NCI-H2196 treated with DMSO at 0.1 percent for 48 hours (cell line): ENCODE results near the gene MAD1L1.
"Not testable (repeated sequence)": the region's sequence is repeated elsewhere in the genome, so short reads cannot be mapped to it uniquely, and the experiment has no call there.

ENCODE experiments used
- DNase-seq: peaks from one replicate; lab custom pipeline; 2025; ENCODE audit not compliant: unreplicated experiment; lab: John Stamatoyannopoulos, UW

MAD1L1 gene

GRCh38 chr7:2180081-2180480, 52.7 kb downstream of the MAD1L1 start:
- no peak for DNase-seq

DNA sequence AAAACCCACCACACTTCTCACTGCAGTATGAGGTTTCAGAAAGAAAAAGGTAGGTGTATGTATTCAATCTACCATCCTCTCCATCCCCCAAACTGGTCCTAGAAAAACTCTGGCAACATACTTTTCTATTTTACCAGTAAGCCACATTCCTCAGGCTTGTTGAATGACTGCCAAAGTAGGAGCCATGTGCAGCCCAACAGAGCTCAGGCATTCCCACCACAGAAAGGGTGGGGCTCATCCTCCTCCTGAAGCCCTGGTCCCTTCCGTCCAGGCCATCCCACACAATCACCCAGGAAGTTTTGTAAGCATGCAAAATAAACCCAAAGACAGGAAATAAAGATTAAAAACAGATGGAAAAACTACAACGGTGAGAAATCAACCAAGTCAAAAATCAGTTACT, 57.2 kb downstream of the MAD1L1 start:
- DNase-seq, result no peak

- no peak for DNase-seq
Measured at GRCh38 chr7:2175091-2175490, 57.7 kb downstream of the MAD1L1 start.

DNA sequence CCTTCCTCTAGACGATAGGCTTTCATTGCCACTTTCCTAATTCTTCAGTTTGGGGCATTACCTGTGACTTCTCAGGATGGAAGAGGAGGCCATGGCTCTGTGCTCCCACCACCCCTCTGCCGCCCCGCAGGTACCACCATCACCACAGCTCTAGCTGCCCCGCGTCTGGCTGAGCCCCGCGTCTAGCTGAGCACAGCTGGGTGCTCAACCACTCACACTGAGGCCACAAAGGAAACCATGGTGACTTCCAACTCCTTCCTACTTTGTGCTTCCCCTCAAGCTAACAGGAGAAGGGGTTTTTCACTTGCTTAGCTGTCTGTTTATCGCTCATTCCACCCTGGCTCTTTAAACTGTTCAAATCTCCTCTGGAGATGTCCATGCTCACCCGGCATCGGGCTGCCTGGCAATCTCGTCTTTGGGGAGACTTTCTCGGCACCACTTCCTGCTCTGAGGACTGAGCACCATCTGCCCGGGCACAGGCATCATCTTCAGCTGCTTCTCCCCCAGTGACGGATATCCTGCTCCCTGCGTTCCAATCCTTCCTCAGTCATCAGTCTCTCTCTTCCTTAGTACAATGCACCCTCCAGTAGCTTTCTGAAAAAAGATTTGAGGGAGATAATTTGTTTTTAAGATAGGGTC, 59.4 kb downstream of the MAD1L1 start:
- peak; percentile 45 for DNase-seq

DNA sequence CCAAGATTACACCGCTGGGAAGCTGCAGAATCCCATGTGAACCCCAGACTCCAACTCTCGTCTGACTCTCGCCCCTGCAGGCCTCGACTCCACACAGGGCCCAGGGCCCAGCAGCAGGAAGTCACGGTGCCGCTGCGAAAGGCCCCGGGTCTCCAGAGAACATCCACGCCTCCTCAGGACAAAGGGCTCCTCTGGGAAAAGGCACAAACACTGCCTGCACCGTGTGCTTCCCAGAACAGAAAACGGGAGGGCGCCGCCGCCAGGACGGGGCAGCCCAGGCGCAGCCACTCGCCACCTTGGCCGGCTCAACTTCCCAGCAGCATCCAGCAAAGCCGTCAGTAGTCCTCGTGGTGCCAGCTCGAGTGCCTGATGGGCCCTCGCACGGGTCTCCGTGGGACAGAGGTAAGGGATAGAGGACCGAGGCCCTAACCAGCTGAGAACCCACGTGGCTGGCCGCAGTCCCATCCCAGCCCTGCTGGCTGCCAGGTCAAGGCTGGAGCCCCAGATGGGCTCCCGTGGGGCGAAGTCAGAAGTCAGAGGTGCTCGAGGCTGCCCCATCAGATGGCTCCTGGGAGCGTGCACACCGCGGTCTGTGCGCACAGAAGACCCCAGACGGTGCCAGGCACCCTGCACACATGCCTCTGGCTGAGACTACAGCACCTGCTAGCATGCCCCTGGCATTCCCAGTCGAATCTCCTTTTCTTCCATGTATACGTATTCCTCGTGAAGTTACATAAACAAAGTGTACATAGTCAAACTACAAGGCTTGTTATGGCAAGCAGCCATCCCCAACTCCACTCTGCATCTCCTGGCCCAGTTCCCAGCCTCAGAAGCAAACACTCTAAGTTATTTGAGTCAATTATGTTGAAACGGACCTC, 60.2 kb downstream of the MAD1L1 start:
- DNase-seq, result peak; percentile 64

DNA sequence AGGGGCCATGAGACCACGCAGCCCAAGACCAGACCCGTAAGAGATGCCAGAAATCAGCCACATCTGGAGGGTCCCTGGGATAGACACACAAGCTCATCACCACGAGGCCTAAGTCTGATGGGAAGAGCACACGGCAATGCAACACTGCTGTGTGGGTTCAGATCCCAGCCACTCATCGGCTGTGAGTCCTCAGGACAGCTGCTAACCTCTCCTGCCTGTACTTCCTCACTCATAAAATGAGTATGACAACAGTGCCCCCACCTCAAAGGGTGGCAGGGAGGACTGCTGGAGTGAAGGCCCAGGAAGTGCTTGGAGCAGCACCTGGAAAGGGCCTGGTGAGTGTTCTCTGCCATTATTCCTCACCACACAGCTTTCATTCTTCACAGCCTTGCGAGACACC, 60.9 kb downstream of the MAD1L1 start:
- DNase-seq, result no peak

DNA sequence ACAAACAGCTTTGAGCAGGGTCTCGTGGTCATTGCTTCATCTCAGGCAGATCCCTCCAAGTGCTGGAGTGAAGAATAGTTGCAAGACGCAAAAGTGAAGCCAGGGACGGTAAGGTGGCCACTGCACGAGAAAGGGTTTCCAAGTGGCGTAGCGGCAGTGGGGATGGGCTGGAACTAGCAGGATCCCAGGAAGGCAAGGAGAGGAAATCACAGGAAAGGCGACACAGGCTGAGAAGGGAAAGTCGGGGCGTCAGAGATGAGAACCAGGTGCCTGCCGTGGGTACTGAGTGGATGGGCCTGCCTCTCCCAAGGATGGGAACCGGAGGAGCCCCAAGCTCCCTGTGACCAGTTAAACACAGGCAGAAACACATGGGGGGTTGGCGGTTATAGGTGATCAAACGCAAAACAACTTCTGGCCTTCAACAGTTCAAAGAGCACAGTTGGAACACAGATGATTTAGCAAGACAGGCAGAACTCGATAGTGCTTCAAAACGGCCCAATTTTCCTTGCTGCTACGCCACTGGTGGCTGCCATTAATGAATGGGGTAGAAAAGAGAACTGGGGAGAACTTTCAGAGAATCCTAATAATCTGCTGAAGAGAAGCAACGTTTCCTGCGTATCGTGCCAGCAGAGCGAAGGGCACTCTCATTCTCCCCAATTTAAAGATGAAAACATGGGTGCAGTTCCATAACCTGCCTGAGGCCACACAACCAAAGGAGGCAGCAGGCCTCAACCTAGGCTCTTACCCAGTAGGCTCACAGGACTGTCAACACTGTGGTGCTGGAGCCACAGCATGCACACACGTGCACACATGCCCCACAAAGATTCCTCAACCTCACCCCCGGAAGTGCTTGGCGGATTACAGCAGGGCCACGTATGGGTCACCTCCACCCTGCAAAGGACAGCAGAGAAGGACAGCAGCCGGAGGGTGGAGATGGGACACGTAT, 61.9 kb downstream of the MAD1L1 start:
- no peak for DNase-seq

DNA sequence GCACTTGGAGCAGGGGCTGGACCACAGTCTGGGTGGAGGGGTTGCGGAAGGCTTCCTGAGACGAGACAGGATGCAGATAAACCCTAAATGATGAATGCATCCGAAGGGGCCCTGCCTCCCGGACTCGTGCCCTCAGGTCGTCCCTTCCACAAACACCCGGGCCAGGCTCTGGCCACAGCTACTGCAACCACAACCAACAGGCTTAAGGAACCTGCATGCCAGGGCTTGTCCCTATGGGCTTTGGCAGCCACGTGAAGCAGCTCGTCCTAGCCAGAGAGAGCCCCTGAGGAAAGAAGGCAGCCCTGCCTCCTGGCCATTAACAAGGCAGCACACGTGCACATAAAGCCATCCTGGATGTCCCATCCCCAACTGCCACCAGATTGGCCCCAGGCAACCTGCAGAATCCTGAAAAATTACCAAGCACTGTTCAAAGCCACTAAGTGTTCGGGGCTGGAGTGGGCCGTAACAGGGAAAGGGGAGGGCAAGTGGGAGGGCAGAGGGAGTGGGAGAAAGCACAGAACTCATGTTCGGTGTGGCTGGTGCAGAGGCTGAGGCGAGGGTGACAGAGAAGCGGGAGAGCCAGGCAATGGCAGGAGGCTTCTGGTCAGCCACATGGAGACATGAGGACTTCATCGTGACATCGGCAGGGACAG, 62.7 kb downstream of the MAD1L1 start:
- DNase-seq, result no peak

- DNase-seq, result no peak
Measured at GRCh38 chr7:2168615-2169311, 64.0 kb downstream of the MAD1L1 start.

GRCh38 chr7:2166625-2167280, 66.0 kb downstream of the MAD1L1 start:
- DNase-seq, result no peak

- no peak for DNase-seq
Measured at GRCh38 chr7:2165610-2166594, 66.8 kb downstream of the MAD1L1 start.

DNA sequence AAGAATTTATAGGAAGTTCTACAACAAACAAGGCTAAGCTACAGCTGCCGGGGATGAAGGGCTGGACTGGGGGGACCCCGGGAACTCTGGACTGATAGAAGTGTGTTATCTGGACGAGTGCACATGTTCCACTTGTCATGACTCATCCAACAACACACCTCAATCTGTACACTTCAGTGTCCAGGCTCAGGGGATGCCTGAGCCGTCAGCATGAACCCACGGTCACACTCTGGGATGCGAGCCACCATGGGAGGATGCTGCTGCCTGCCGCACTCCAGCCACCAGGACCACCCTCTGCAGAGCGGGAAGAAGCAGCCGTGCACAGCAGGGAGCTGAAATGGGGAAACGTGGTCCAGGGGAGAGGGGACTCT, 67.5 kb downstream of the MAD1L1 start:
- no peak for DNase-seq

- DNase-seq, result no peak
Measured at GRCh38 chr7:2164646-2165045, 68.1 kb downstream of the MAD1L1 start.

GRCh38 chr7:2163600-2164555, 68.9 kb downstream of the MAD1L1 start:
- no peak for DNase-seq

- no peak for DNase-seq
Measured at GRCh38 chr7:2162959-2163358, 69.8 kb downstream of the MAD1L1 start.

DNA sequence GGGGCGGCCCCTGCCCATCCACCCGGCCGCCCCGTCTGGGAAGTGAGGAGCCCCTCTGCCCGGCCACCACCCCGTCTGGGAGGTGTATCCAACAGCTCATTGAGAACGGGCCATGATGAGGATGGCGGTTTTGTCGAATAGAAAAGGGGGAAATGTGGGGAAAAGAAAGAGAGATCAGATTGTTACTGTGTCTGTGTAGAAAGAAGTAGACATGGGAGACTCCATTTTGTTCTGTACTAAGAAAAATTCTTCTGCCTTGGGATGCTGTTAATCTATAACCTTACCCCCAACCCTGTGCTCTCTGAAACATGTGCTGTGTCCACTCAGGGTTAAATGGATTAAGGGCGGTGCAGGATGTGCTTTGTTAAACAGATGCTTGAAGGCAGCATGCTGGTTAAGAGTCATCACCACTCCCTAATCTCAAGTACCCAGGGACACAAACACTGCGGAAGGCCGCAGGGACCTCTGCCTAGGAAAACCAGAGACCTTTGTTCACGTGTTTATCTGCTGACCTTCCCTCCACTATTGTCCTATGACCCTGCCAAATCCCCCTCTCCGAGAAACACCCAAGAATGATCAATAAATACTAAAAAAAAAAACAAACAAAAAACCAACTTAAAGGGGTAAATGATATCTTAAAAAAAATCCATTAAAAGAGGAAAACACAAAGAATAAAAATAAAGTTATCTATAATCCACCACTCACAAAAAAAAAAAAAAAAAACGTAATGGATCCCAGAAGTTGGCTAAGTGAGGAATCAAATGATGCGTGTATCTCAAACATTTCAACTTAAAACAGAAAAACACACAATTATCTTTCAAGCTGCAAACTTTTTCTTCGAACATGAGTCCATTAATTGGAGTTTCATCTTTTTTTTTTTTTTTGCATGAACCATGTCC, 70.5 kb downstream of the MAD1L1 start:
- DNase-seq, result not testable (repeated sequence)

DNA sequence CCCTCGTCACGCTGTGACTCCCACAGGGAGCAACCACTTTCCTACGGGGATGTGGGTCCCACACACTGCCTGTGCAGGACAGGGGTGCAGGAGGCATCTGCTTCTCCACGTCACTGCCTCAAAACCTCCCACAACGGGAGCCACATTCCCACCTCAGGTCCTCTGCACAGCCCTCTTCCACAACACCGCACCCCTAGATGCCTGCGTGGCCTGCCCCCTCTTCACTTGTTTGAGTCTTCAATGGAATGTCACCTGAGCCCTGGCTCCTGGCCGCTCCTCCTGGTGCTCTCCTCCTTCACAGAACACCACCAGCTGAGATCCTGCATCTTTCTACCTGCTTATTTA, 73.6 kb downstream of the MAD1L1 start:
- DNase-seq, result no peak
